ENCODE results near the gene DRAXIN.

- TF ChIP-seq CTCF (IDR thresholded peaks at IDR 0.05; ENCODE audit: poor library complexity, severe bottlenecking), result no peak
- no peak for TF ChIP-seq EP300 (conservative IDR thresholded peaks at IDR 0.05; ENCODE audit: poor library complexity, severe bottlenecking)
- TF ChIP-seq EZH2 (IDR thresholded peaks at IDR 0.05; ENCODE audit: borderline replicate concordance, insufficient read depth, low read length, poor library complexity, severe bottlenecking), result no peak
Observed at GRCh38 chr1:11671544-11672286, 19.8 kb upstream of the DRAXIN start.

All from neural cell (in vitro differentiated cells).